ENCODE results near the gene SLC6A18.
"Not testable (repeated sequence)": the region's sequence is repeated elsewhere in the genome, so short reads cannot be mapped to it uniquely, and the experiment has no call there.

The SLC6A18 gene

DNA sequence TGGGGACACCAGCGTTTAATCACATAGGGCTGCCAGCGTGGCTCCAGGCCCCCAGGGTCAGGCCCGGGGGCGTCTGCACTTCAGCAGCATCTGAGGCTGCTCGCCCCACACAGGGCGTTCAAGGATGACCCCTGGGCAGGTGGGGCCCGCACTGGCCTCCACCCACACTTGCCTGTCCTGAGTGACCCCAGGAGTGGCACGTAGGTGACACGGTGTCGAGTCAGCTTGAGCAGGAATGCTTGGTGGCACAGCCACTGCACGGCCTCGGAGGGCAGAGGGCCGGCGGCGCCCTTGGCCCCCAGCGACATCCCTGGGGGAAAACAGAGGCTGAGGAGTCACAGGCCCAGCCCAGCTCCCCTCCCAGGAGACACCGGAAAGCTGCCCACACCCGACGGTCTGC is 29.0 kb downstream of the SLC6A18 start:
- no peak for DNase-seq (ENCODE audit: low spot score)

DNA sequence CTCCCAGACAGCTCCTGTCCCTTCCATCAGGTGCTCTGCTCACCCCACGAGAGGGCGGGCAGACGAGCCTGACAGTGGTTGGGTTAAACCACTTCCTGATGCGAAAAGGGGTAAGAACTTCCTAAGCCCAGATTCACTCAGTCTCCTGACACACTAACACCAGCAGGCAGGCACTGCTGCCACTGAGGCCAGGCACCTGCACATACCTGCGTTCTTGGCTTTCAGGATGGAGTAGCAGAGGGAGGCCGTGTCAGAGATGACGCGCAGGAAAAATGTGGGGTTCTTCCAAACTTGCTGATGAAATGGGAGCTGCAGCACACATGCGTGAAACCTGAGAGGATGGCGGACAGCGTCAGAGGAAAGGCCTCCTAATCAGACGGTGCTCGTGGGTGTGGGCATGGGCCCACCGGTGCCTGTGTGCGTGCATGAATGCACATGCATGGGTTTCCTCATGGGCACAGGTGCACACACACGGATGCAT is 29.9 kb downstream of the SLC6A18 start:
- DNase-seq (ENCODE audit: low spot score), result no peak

DNA sequence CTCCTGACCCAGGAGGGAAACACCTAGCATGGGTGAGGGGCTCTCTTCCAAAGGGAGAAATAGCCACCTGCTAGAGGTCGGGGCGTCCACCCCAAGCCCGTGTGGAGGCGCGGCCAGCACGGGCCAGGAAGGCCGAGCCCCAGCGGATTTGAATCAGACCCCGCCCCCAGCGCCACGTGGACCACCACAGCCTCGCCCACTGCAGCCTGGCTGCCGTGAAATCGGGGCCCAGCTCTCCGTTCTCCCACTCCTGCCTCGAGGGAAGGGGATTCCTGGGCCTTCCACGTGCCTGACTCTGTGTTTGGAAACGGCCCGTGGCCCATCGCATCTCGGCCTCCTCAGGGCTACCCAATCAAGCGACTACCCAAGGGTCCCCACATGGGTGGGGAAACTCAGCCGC is 31.6 kb downstream of the SLC6A18 start:
- no peak for DNase-seq (ENCODE audit: low spot score)

DNA sequence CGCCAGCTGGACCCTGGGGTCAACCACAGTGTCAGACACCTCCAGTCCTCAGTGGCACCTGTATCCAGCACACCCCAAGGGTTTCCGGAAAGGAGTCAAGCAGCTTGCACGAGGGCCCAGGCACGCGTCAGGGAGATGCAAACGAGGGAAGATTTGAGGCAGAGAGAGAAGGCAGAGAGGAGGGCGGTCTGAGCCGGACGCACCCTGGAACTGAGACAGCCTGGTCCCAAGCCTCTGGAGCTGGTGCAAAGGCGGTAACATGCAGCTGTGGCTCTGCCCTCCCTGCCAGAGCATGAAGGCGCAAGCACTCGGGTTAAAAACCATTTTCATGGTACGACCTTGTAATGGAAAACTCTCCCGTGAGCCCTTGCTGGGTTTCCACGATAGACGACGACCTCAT is 32.2 kb downstream of the SLC6A18 start:
- DNase-seq (ENCODE audit: low spot score), result no peak

DNA sequence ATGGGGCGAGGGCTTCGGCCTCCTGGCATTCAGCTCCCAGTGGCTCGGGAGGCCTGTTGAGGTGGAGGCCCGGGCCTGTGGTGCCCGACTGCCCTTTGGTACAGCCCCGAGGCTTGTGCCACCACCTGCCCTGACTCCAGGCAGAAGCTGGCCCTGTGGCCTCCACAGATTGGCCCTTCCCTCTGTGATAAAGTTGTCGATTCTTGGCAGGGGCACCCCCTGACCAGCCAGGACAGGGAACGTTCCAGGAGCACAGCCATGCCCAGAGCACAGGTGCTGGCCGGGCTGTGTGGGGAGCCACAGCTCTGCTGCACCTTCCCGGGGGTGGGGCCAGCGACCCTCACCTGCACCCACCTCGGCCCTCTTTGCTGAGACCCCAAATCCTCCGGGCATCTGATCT is 32.7 kb downstream of the SLC6A18 start:
- DNase-seq (ENCODE audit: low spot score), result no peak

DNA sequence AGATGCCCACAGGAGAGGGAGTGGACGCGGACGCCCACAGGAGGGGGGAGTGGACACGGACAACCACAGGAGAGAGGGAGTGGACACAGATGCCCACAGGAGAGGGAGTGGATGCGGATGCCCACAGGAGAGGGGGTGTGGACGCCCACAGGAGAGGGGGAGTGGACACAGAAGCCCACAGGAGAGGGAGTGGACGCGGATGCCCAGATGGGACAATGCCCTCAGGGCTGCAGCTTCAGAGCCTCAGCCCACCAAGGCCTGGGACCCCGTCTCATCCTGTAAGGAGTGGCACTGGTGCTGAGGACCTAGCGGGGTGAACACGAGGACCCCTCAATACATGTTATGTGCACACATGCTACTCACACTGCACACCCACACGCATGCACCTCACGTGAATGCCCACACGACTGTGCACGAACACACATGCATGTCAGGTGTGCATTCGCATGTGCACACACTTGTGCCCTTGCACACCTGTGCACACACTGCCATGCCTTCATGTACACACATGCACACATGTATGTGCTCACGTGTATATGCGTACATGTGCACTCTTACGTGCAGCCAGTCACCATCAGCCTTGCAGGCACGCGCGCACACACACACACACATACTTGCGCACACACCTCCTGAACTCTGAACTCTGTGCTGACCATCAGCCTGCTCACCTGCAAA is 34.8 kb downstream of the SLC6A18 start:
- no peak for DNase-seq (ENCODE audit: low spot score)

DNA sequence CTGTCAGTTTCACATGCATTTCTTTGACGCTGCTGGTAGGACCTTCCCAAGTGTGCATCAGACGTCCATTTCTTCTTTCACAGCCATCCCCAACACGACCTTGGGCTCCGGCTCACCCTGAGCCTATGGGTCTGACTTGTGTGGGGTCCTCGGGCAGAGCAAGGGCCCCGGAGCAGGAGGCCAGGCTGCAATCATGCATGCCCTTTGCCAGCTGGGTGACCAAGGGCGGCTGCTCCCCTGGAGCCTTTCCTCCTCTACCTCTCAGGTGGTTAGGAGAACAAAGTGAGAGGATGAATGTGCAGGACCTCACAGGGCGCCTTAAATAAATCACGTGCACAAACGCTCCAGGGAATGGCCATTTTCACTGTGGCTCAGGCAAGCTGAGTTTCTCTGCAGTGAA is 36.5 kb downstream of the SLC6A18 start:
- DNase-seq (ENCODE audit: low spot score), result no peak

DNA sequence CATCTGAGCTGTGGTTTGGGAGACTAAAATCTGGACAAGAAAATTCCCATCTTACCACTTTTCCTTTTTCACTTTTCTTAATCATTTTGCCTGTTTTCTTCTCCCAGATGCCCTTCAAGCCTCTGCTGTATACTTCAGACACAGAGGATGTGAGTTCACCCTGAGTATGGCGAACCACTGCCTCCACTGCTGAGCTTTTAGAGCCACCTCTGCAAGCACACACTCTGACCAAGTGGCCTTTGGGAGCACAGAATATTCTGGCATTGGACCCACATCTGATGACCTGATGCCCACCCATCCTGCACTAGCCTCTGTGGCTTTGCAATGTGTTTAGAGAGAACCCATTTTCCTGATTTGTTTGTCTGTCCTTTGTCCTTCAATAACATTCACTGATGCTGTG is 37.2 kb downstream of the SLC6A18 start:
- DNase-seq (ENCODE audit: low spot score), result no peak

DNA sequence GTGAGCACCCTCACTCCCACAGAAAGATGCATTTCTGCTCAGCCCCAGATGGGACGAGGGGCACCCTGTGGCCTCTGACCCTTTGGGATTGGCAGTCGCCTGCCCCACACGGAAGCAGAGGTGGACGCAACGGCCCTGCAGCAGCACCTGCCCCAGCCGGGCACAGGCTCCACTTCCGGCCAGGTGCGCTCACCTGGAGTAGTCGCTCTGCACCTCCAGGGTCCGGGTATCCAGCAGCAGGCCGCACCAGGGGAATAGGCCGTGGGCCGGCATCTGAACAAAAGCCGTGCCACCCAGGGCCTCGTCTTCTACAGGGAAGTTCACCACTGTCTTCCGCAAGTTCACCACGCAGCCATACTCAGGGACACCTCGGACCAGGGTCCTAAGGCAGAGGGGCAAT is 39.0 kb downstream of the SLC6A18 start:
- DNase-seq (ENCODE audit: low spot score), result no peak

DNA sequence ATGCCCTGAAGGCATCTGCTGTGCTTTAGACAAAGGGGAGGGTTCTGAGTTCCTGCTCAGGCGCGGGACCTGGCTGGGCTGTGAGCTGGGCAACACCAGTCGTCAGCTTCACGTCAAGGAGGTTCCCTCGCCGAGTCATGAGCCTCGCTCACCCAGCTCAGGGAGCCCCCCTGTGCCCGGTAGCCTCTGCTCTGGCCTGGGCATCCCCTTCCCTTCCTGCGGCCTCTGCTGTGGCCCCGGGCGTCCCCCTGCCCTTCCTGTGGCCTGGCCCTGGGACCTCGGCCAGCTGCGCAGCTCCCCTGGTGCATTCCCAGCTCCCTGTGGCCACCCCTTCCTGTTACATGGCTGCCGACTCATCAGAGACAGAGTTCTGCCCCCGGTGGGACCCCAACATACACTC is 39.8 kb downstream of the SLC6A18 start:
- no peak for DNase-seq (ENCODE audit: low spot score)

DNA sequence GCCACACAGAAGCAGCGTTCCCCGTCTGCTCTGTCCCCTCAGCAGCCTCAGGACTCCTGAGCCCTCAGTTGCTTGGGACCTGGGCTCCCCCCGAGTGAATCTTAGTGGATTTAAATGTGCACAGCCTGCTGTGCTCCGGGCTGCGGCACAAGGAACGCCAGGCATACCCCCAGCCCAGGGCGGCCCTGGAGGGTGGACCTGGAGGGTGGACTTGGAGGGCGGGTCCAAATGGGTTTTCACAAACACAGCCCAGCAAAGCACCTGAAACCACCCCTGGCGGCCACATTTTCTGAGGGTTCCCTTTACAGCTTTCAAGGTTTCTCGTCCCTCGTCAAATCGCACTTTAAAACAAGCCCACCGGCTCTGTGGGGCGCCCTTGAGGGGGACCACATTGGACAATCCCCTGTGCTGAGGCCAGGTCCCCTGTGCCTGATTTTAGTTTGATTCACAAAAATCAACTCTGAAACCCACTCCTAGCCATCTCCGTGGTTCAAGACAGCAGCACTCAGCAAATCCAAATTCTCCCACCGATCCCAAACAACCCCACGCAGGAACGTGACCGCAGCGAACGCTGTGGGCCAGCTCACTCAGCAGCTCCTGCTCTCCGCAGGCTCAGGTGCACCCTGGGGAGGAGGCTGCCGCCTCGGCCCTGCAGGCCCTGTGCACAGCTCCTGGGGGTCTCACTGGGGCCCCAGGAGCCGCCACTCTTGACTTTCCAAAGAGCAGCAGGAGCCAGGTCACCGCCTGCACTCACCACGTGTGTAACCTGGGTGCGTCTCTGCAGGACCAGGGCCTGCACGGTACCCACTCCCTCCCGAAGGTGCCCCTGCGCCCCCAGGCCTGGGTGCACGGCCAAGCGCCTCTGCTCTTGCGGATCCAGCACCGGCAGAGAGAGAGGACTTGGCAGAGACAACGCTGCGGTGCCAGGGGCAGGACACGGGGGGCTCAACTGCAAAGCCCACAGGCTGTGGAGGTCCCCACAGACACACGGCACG is 40.6 kb downstream of the SLC6A18 start:
- no peak for DNase-seq (ENCODE audit: low spot score)

DNA sequence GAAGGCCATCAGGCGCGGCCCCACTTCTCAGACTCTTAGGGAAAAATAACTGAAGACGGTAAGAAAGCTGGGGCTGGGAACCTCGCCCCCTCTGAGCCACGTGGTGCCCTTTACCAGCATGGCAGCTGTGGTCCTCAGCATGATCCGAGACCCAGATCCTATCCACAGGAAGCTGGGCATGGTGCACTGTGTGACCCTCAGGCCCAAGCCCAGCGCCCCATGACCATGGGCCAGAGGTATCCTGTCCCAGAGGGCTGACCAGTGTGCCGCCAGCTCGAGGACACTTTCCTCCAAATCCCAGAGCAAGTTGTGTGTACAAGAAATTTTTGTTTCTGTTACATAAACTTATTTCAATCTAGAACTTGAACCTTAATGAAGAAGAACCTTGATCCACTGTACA is 41.6 kb downstream of the SLC6A18 start:
- no peak for DNase-seq (ENCODE audit: low spot score)

DNA sequence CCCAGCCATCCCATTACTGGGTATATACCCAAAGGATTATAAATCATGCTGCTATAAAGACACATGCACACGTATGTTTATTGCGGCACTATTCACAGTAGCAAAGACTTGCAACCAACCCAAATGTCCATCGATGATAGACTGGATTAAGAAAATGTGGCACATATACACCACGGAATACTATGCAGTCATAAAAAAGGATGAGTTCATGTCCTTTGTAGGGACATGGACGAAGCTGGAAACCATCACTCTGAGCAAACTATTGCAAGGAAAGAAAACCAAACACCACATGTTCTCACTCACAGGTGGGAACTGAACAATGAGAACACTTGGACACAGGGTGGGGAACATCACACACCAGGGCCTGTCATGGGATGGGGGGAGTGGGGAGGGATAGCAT is 42.3 kb downstream of the SLC6A18 start:
- DNase-seq (ENCODE audit: low spot score), result not testable (repeated sequence)

DNA sequence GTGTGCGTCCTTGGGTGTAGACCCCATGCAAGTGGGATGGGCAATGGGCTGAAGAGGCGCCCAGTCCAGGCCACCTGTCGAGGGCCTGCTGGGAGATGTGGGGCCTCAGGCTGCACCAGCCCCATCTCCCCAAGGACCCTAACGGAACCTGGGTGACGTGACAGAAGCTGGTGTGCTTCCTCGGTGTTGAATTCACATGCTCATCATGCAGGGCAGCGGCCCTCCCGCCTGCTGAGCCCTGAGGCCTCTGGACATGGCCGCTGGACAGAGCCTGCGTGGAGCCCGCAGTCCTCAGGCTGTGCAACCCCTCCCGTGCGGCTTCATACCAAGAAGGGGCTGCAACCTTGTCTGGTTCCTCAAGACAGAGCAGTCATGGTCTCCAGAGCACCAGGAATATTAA is 42.9 kb downstream of the SLC6A18 start:
- no peak for DNase-seq (ENCODE audit: low spot score)

DNA sequence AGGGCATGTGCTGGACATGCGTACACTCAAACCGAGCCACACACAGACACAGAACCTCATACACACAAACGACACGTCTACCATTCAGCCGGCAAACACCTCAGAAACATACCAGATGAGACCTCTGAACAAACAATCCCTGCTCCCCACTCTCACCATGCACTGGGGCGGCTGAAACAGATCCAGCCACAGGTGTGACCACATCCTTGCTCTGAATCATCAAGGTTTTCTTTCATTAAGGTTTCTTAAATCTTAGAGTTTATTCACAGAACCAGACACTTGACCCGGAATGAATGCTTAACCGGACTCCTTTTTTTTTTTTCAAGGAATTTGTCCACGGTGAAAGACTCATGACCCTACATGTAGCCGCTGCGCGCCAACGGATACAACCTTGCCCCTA is 43.5 kb downstream of the SLC6A18 start:
- DNase-seq (ENCODE audit: low spot score), result no peak

DNA sequence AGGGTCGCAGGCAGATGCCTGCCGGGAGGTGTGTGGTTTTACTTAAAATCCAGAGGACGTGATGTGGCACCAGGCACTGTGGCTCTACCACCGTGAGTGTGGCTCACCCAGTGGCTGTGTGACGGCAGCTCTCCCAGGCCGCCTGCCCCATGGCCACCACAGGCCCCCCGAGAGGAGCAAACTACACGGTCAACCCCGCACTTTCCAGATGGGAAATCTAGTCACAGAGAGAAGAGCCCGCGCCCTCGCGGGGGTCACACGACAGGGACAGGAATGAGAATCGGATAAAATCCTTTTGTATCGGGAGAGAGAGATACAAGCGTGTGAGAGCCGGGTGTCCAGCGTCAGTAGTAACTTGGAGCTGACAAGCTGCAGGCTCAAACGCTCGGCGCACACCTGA is 45.2 kb downstream of the SLC6A18 start:
- DNase-seq (ENCODE audit: low spot score), result no peak

DNA sequence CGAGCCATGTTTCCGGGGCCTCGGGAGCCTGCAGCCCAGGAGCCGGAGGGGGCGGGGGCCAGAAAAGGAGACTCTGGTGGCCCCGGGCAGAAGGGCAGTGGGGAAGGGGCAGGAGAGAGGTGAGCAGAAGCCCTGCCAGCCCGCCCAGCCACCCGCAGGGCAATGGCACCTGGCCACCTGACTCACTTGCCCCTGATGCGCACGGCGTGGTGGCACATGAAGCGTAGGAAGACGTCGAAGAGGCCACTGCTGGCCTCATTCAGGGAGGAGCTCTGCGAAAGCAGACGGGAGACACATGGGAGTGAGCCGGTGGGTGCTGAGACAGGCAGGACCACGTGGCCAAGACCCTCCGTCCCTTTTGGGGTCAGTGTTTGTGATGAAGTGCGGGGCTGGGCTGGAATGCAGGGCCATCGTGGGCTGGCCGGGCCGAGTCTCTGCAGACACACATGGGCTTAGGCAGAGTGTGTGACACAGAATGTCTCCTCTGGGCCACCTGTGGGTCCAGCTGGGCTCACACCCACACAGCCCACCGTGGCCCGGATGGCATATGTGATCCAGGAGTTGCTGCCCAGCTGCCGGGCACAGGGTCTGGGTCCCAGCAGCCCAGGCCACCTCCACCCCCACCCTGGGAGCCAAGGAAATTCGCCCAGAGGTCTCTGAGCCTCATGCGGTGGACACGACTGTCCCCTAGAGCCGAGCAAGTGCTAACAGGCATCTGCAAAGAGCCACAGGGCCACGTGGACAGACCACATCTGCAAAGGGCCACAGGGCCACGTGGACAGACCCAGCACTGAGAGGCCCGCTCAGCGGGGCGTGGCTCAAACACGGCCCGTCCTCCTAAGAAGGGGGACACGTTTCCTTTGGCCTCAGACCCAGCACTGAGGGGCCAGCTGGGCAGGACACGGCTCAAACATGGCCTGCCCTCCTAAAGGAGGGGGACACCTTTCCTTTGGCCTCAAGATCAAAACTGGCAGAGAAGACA is 46.0 kb downstream of the SLC6A18 start:
- no peak for DNase-seq (ENCODE audit: low spot score)

DNA sequence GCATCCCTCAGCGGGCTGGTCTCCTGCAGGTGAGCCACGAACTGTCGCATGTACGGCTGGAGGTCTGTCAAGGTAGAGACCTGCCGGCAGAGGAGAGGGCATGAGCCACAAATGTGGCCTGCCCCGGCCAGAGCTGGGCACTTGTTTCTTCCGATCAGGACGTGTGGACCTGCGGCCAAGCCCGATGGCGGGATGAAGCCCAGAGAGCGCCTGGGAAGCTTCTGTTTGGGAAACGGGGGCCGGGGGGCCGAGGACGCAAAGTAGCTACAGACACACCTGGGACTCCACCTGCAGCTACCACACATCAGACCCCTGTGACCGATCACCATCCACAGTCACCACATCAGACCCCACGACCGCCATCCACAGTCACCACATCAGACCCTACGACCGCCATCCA is 47.0 kb downstream of the SLC6A18 start:
- DNase-seq (ENCODE audit: low spot score), result no peak

DNA sequence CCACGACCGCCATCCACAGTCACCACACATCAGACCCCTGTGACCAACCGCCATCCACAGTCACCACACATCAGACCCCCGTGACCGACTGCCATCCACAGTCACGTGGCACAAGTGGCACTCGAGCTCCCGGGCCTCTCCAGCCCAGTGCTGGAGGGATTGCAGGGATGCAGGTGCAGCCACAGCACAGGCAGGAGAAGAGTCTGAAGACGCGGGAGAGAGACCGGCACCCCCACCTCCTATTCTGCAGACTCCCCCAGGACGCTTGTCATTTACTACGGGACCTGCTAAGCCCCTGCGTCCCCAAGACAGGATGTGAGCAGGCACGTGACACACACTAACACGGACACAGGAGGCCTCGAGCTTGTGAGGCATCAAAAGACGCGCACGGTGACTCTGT is 48.6 kb downstream of the SLC6A18 start:
- no peak for DNase-seq (ENCODE audit: low spot score)

DNA sequence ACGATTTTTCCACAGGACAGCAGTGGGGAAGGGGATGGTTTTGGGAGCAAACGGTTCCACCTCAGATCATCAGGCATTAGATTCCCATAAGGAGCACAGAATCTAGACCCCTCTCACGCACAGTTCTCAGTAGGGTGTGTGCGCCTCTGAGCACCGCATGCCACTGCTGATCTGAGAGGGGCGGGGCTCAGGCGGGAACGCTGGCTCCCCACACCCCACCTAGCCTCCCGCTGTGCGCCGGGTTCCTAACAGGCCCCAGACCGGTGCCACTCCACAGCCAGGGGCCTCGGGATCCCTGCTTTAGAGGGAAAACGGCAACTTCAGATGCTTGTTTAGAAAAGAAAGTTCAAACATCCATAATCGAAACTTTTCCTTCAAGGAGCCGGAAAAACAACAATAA is 49.3 kb downstream of the SLC6A18 start:
- DNase-seq (ENCODE audit: low spot score), result no peak

DNA sequence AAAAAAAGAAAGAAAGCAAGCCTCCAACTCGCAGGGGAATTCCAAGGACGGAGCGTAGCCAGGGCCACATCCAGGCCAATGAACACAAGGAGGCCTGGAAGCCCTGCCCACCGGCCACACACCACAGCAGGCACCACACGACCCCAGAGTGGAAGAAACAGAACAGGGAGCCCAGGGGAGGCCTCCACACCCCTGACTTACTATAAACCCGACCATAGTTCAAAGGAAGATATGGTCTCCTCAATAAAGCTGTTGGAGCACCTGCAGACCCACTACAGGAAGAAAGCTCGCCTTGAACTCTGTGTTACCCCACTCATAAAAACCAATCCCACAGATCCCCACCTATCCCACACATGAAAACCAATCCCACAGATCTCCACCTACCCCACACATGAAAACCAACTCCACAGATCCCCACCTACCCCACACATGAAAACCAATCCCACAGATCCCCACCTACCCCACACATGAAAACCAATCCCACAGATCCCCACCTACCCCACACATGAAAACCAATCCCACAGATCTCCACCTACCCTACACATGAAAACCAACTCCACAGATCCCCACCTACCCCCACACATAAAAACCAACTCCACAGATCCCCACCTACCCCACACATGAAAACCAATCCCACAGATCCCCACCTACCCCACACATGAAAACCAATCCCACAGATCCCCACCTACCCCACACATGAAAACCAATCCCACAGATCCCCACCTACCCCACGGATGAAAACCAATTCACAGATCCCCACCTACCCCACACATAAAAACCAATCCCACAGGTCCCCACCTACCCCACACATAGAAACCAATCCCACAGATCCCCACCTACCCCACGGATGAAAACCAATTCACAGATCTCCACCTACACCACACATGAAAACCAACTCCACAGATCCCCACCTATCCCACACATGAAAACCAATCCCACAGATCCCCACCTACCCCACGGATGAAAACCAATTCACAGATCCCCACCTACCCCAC is 50.5 kb downstream of the SLC6A18 start:
- DNase-seq (ENCODE audit: low spot score), result not testable (repeated sequence)
